IPS-20b (cell line): ENCODE measurements around the gene IL1RAPL2.
"Not testable (repeated sequence)": the region's sequence is repeated elsewhere in the genome, so short reads cannot be mapped to it uniquely, and the experiment has no call there.

Experiments used
- H3K27ac ChIP-seq: one replicate; pipeline ENCODE4 v1.5.1; 2013; ENCODE audit warnings: low read length
- H3K27me3 ChIP-seq: 2 replicates; pipeline ENCODE4 v1.6.1; 2013; ENCODE audit warnings: mild to moderate bottlenecking, low read length, inconsistent platforms; ENCODE audit not compliant: insufficient read depth
- H3K36me3 ChIP-seq: 2 replicates; pipeline ENCODE4 v1.6.1; 2013; ENCODE audit warnings: low read depth, mild to moderate bottlenecking, inconsistent platforms, low read length, moderate library complexity; ENCODE audit not compliant: insufficient read depth
- H3K4me1 ChIP-seq: 2 replicates; pipeline ENCODE4 v1.6.1; 2013; ENCODE audit warnings: mild to moderate bottlenecking, control low read depth, inconsistent platforms, low read length, moderate library complexity; ENCODE audit not compliant: insufficient read depth
- H3K4me3 ChIP-seq: 2 replicates; pipeline ENCODE4 v1.5.1; 2013; ENCODE audit warnings: mild to moderate bottlenecking, low read length, inconsistent platforms
- H3K9ac ChIP-seq: 2 replicates; pipeline ENCODE4 v1.6.1; 2013; ENCODE audit warnings: low read depth, mild to moderate bottlenecking, inconsistent platforms, low read length, moderate library complexity
- H3K9me3 ChIP-seq: 2 replicates; pipeline ENCODE4 v1.6.1; 2013; ENCODE audit warnings: mild to moderate bottlenecking, low read depth, low read length, inconsistent platforms; ENCODE audit not compliant: insufficient read depth

IL1RAPL2 gene

DNA sequence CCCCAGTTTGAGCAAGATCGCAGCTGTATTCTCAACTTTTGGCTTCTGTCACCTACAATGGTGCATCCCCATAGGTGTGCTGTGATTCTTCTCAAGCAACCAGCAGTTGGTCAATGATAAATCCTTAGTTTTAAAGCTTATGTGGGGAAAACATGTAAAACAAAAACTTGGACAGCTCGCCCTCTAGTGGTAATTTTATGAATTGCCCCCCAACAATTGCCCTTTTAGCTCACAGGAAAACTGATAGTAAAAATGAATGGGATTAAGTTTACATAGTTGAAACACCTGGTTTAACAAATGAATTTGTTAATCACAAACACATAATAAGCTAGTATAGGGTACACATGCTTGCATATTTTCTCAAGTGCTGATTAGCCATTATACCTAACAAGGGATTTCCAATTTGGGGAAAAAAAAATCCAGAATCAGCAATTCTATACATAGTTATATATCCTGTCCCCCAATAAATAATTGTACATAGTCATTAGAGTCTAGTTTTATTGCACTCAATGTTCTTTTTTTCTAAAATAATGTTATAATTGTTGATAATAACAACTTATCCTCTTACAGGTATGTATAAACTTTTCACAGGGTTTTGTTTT, 624.4 kb downstream of the IL1RAPL2 start:
- no peak overlapping the region for H3K4me3 ChIP-seq
- H3K9me3 ChIP-seq, result no peaks in the 10 kb centered on the region
- no peaks in the 10 kb centered on the region for H3K4me1 ChIP-seq
- H3K9ac ChIP-seq, result no peak overlapping the region
- H3K27me3 ChIP-seq, result no peaks in the 10 kb centered on the region
- no peaks in the 10 kb centered on the region for H3K36me3 ChIP-seq
- H3K27ac ChIP-seq, result no peak overlapping the region

DNA sequence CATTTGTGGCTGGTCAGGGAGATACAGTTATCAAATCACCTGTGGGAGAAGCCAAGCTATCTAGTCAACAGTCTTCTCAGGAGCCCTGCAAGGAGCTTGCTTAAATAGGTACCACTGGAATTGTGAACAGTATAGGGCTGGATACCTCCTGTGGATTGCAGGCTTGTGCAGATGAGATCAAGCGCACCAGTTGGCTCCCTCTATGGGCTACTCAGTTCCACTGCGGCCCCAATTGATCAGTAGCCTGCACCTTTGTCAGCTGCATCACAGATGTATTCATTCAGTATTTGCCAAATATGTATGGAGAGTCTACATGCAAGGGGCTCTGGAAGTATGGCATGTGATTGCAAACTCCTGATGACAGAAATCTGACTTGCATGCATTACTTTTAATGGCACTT, 625.9 kb downstream of the IL1RAPL2 start:
- Histone ChIP-seq H3K27me3 (no peaks in the 10 kb centered on the region), H3K27ac (no peak overlapping the region), H3K4me3 (no peak overlapping the region), H3K4me1 (no peaks in the 10 kb centered on the region), H3K36me3 (no peaks in the 10 kb centered on the region), H3K9ac (no peak overlapping the region), H3K9me3 (no peaks in the 10 kb centered on the region)

DNA sequence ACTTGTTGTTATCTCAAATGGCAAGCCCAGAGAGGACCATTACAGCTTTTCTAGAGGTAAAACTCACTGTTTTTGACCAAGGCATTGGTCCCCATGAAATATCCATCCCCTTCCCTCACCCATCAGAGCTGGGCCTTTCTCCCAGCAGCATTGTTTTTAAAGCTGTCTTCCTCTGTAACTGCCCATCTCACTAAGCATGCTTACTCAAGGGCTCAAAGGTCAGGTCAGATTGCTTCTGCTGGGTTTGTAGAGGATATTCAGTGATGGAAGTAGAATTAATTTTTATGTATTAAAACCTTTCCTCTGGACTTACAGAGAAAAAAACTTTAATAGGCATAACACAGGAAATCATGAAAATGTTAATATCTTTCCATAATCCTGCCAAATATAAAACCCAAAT, 643.4 kb downstream of the IL1RAPL2 start:
- Histone ChIP-seq H3K4me3 (no peak overlapping the region), H3K9me3 (no peaks in the 10 kb centered on the region), H3K36me3 (no peaks in the 10 kb centered on the region), H3K27ac (no peak overlapping the region), H3K4me1 (no peaks in the 10 kb centered on the region), H3K27me3 (no peaks in the 10 kb centered on the region), H3K9ac (no peak overlapping the region)

DNA sequence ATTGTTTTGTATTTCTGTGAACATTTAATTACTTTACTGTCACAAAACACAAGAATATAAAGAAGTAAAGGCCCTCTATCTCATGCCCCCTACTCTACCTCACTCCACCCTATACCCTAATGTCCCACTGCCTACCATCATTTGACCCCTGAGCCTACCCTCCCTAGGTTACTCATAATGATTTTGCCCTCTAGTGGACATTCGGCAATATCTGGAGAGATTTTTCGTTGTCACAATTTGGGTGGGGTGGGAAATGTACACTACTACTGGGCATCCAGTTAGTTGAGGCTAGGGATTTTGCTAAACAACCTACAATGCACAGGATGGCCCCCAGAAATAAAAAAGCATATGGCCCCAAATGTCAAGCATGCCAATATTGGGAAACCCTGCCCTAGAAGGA, 644.3 kb downstream of the IL1RAPL2 start:
- Histone ChIP-seq H3K9ac (no peak overlapping the region), H3K9me3 (no peaks in the 10 kb centered on the region), H3K36me3 (no peaks in the 10 kb centered on the region)

DNA sequence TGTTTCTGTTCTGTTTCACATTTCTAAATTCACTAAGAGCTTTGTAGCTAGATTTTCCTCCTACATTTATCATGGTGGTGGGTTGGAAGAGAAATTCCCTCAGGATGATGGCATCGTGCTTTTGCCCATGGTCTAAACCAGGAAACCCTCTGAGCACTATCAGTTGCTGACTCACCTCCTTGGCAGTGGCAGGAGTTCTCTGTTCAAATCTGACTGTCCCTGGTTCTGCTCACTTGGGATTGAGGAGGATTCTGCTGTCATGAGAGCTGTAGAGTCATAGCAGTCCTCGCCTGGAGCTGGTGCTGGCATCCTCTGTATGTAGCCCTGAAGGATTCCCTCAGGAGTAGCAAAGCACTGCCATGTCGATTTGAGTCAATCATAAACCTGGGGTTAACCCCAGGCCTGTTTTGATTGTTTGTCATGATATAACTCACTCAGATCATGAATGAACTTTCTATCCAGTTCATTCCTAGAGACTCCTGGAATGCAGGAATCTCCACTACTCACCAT, 645.1 kb downstream of the IL1RAPL2 start:
- no peaks in the 10 kb centered on the region for H3K36me3 ChIP-seq
- H3K9ac ChIP-seq, result no peak overlapping the region
- H3K9me3 ChIP-seq, result no peaks in the 10 kb centered on the region
- H3K27ac ChIP-seq, result no peak overlapping the region
- H3K4me3 ChIP-seq, result no peak overlapping the region
- H3K4me1 ChIP-seq, result no peaks in the 10 kb centered on the region
- no peaks in the 10 kb centered on the region for H3K27me3 ChIP-seq

More for the DNA sequence above, 644.3 kb downstream of the IL1RAPL2 start:
- Histone ChIP-seq H3K4me1 (no peaks in the 10 kb centered on the region), H3K4me3 (no peak overlapping the region), H3K27ac (no peak overlapping the region), H3K27me3 (no peaks in the 10 kb centered on the region)

DNA sequence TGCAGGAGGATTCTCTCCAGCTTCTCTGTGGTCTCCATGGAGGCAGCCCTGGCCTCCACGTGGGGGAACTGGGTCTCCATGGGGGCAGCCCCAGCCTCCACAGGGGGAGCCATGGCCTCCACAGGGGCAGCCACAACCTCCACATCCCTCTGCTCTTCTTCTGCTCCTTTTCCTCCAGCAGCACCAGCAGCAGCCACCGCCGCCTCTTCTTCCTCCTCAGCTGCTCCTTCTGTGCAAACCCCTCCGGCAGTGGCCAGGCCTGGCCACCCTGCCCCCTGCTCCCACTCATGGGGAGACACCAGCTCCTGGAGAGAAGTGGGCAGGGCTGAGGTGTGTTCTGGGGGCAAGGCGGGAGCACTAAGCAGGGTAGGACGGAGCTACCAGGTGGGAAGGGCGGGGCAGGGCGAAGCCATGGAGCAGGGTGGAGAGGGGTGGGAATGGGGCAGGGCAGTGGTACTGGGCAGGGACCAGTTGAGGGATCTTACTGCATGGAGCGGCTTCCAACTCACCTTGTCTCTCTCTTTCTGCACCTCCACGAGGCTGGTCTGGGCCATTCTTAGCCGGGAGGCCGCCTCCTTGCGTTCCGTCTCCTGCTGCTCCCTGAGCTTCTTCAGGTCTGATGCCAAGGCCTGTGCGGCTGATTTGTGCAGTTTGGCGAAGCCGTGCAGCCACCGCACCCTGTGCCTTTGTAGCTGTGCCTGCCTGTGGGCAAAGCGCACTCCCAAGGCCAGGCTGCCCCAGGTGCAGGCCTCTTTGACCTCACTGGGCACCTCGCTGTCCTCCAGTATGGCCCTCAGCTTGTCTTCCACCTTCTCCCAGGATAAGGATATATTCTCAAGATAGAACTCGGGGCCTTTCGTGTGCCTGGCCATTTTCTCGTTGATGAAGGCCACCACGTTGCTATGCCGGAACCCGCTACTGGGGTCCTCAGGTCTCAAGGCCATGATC, 653.7 kb downstream of the IL1RAPL2 start:
- H3K9me3 ChIP-seq, result no peaks in the 10 kb centered on the region
- no peak overlapping the region for H3K27ac ChIP-seq
- H3K9ac ChIP-seq, result no peak overlapping the region
- no peaks in the 10 kb centered on the region for H3K4me1 ChIP-seq
- H3K27me3 ChIP-seq, result no peaks in the 10 kb centered on the region
- no peaks in the 10 kb centered on the region for H3K36me3 ChIP-seq
- no peak overlapping the region for H3K4me3 ChIP-seq

DNA sequence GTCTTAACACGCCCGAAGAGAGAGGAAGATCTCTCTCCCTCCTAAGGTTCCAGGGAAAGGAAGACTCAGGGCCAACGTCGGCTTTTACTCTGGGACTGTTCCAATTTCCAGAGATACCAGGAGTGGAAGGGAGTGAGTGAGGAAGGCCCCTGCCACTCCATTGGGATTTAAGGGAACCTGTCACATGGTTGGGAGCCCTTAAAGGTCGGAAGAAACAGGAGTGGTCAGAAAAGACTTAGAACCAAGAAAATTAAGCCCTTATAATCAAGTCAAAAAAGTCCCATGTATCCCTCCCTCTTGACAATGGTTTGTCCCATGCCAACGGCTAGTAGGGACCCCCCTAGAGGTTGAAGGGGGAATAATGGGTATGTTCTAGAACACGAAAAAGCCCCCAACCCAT, 654.6 kb downstream of the IL1RAPL2 start, which contains the start of gene TEX13A:
TEX13A (minus strand) TSS at position 59 of the 400 bp plus-strand sequence. CDS start 297 bp downstream, outside the sequence.
- H3K9me3 ChIP-seq, result no peaks in the 10 kb centered on the region
- no peaks in the 10 kb centered on the region for H3K27me3 ChIP-seq
- H3K27ac ChIP-seq, result no peak within 1 kb of the TSS
- no peak within 1 kb of the TSS for H3K9ac ChIP-seq
- no peak within 1 kb of the TSS for H3K4me3 ChIP-seq
- H3K36me3 ChIP-seq, result no peaks in the 10 kb centered on the region
- H3K4me1 ChIP-seq, result no peaks in the 10 kb centered on the region

DNA sequence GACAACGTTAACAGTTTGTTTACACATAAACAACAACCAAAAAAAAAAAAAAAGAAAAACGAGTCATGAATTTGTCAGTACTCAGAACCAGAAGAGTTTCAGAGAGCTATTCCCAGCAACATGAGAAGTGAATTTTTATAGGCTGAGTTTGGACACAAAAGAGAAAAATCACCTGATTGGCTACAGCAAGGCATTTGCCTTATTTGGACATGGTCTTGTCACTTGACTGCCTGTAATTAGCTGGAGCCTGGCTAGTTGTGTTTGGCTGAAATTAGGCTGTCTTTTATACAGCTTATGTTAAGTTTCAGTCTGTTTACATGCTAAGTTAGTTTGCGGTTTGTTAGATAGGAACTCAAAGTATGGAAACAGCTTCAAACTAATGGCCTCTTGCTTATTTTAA, 655.4 kb downstream of the IL1RAPL2 start:
- no peaks in the 10 kb centered on the region for H3K9me3 ChIP-seq
- no peaks in the 10 kb centered on the region for H3K36me3 ChIP-seq
- H3K4me1 ChIP-seq, result no peaks in the 10 kb centered on the region
- H3K27me3 ChIP-seq, result no peaks in the 10 kb centered on the region
- H3K9ac ChIP-seq, result no peak overlapping the region
- H3K4me3 ChIP-seq, result no peak overlapping the region
- no peak overlapping the region for H3K27ac ChIP-seq

DNA sequence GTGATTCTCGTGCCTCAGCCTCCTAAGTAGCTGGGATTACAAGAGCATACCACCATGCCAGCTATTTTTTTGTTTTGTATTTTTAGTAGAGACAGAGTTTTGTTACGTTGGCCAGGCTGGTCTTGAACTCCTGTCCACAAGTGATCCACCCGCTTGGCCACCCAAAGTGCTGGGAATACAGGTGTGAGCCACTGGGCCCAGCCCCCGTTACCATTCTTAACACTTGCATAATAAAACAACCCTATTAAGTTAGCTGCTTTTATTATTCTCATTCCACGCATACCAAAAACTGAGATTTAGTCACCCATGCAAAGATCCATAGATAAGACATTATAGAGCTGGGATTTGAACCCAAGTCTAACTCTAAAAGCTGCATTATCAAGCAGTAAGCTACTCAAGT, 660.5 kb downstream of the IL1RAPL2 start:
- H3K4me3 ChIP-seq, result no peak overlapping the region
- H3K4me1 ChIP-seq, result no peaks in the 10 kb centered on the region

DNA sequence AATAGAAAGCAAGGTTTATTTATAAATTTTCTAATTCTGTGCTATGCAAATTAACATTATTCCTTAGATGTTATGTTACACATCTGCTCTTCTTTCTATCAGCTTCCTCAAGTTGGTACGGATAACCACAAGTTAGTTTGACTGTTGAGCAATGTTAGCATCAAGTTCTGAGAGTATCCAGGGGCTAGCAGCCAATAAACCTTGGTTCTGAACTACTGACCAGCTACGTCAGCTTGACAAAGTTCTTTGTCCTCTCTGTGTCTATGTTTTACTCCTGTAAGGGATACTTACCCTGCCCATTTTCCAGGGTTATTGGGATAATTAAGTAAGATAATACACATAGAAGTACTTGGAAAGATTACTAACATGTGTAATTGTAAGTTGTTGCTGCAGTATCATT, 662.6 kb downstream of the IL1RAPL2 start:
- Histone ChIP-seq H3K9me3 (no peaks in the 10 kb centered on the region), H3K9ac (no peak overlapping the region), H3K4me3 (no peak overlapping the region), H3K36me3 (no peaks in the 10 kb centered on the region), H3K27me3 (no peaks in the 10 kb centered on the region), H3K4me1 (no peaks in the 10 kb centered on the region), H3K27ac (no peak overlapping the region)

More for the DNA sequence above, 660.5 kb downstream of the IL1RAPL2 start:
- Histone ChIP-seq H3K27ac (no peak overlapping the region), H3K9ac (no peak overlapping the region), H3K27me3 (no peaks in the 10 kb centered on the region), H3K9me3 (no peaks in the 10 kb centered on the region), H3K36me3 (no peaks in the 10 kb centered on the region)

DNA sequence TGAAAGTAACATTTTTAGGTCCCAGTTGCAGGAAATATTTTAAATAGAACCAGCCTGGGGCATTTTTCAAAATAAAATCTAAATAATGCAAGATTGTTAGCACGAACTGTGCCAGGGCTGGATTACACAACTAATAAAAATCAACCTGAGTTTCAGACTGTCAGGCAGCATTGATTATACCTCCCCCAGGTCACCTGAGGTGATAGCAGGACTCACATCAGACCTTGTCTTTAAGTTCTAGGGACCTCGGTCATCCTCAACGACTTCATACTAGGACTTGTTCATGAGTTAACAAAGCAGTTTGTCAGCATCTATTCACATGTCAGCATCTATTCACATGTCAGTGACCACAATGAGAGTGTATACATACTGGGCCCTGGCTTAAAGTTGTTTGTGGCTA, 663.1 kb downstream of the IL1RAPL2 start:
- Histone ChIP-seq H3K36me3 (no peaks in the 10 kb centered on the region), H3K9me3 (no peaks in the 10 kb centered on the region), H3K4me1 (no peaks in the 10 kb centered on the region), H3K27ac (no peak overlapping the region), H3K9ac (no peak overlapping the region), H3K27me3 (no peaks in the 10 kb centered on the region), H3K4me3 (no peak overlapping the region)

DNA sequence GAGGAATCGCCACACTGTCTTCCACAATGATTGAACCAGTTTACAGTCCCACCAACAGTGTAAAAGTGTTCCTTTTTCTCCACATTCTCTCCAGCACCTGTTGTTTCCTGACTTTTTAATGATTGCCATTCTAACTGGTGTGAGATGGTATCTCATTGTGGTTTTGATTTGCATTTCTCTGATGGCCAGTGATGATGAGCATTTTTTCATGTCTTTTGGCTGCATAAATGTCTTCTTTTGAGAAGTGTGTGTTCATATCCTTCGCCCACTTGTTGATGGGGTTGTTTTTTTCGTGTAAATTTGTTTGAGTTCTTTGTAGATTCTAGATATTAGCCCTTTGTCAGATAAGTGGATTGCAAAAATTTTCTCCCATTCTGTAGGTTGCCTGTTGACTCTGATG, 671.4 kb downstream of the IL1RAPL2 start:
- H3K36me3 ChIP-seq, H3K9ac ChIP-seq, H3K27me3 ChIP-seq, H3K9me3 ChIP-seq, H3K4me3 ChIP-seq, H3K27ac ChIP-seq, H3K4me1 ChIP-seq: not testable (repeated sequence)
